Colonic mucosa (tissue), 4 donors: Measurements from ENCODE around the gene MADD. TPM values are rescaled to one million over a fixed set of nuclear protein-coding genes. Genes with fewer than 3 reads are reported as not detected.
A peak's percentile ranks its signal among the peaks of the same experiment; 100 is the strongest.

Source experiments
- DNase-seq: peaks from one replicate; pipeline ENCODE4 v3.0.0-alpha.2; 2020
- H3K27ac ChIP-seq: fragments of 200-600 bp; one replicate; pipeline ENCODE4 v1.8.0; 2021
- H3K27me3 ChIP-seq: fragments of 200-600 bp; one replicate; pipeline ENCODE4 v1.8.0; 2021
- H3K36me3 ChIP-seq: fragments of 200-600 bp; one replicate; pipeline ENCODE4 v1.8.0; 2021
- H3K4me1 ChIP-seq: fragments of 200-600 bp; one replicate; pipeline ENCODE4 v1.8.0; 2021; ENCODE audit warnings: mild to moderate bottlenecking
- H3K4me3 ChIP-seq: fragments of 200-600 bp; one replicate; pipeline ENCODE4 v1.8.0; 2021
- H3K9ac ChIP-seq, 2 donors: one replicate each; pipeline ENCODE4 v1.7.0; 2013; ENCODE audit warnings: control low read depth in 2 of 2, low read depth in 2 of 2, low read length in 2 of 2
- H3K9me3 ChIP-seq: fragments of 200-600 bp; one replicate; pipeline ENCODE4 v1.8.0; 2021
- CTCF ChIP-seq: fragments of 200-600 bp; IDR thresholded peaks from one replicate; pipeline ENCODE4 v1.8.0; 2022; ENCODE audit warnings: antibody characterized with exemption, mild to moderate bottlenecking
- intact Hi-C: fragments of 100-400 bp; cut with DNase I; formaldehyde crosslinking; loops from one replicate; pipeline ENCODE4 v1.14.1; 2022
- total RNA-seq, 2 donors: library from RNA; stranded (reverse); fragmentation: NEBNext Ultra II Directional in 1 of 2; extraction: Animal tissue kit (Norgen Biotek cat#: 25700) in 1 of 2; gene quantifications; one replicate each; pipeline ENCODE4 v1.2.1, GENCODE V29; 2021
- donor health status: healthy.
- donor health status: DM: no; HTN: no; CAD: no.
- donor health status: DM: no; HTN: no; CAD: no.

MADD gene
- total RNA-seq, 2 donors from 2014 or later, result 35.5 to 45.9 TPM

- Histone ChIP-seq H3K9me3 (no peaks in the 10 kb centered on the region), H3K4me3 (no peak overlapping the region), H3K27me3 (no peaks in the 10 kb centered on the region), H3K36me3 (peaks cover 12% of the 10 kb centered on the region), H3K4me1 (no peaks in the 10 kb centered on the region), H3K9ac (peak overlapping the region in 1 of 2 donors; percentile 18), H3K27ac (no peak overlapping the region)
- TF ChIP-seq CTCF, result no peak
- DNase-seq, result no peak
- intact Hi-C loops, result no loop called here
Observed at GRCh38 chr11:47245611-47246357, 24.1 kb upstream of the MADD start.

- Histone ChIP-seq H3K4me3 (no peak overlapping the region), H3K9ac (peak overlapping the region in 1 of 2 donors; percentile 26)
Observed at GRCh38 chr11:47247502-47247901, 22.4 kb upstream of the MADD start.

GRCh38 chr11:47248304-47248663 is 21.6 kb upstream of the MADD start:
- Histone ChIP-seq H3K36me3 (no peaks in the 10 kb centered on the region), H3K27me3 (no peaks in the 10 kb centered on the region), H3K9me3 (no peaks in the 10 kb centered on the region), H3K9ac (peak overlapping the region; percentile 72 to 95), H3K4me3 (peak overlapping the region; percentile 67), H3K27ac (peak overlapping the region; percentile 73), H3K4me1 (no peaks in the 10 kb centered on the region)
- DNase-seq, result no peak
- intact Hi-C loops, result no loop called here
- no peak for TF ChIP-seq CTCF

More at GRCh38 chr11:47247502-47247901, 22.4 kb upstream of the MADD start:
- intact Hi-C loops, result no loop called here
- H3K36me3 ChIP-seq, result peaks cover 2% of the 10 kb centered on the region
- H3K4me1 ChIP-seq, result no peaks in the 10 kb centered on the region
- H3K9me3 ChIP-seq, result no peaks in the 10 kb centered on the region
- H3K27ac ChIP-seq, result no peak overlapping the region
- TF ChIP-seq CTCF, result no peak
- no peak for DNase-seq
- H3K27me3 ChIP-seq, result no peaks in the 10 kb centered on the region

GRCh38 chr11:47248664-47249377 is 21.1 kb upstream of the MADD start, which contains the start of gene ACP2:
Gene ACP2 (minus strand): TSS chr11:47248814. CDS start chr11:47248789, 25 bp downstream.
- Histone ChIP-seq H3K4me1 (no peaks in the 10 kb centered on the region), H3K36me3 (no peaks in the 10 kb centered on the region), H3K4me3 (peak within 1 kb of the TSS; percentile 67), H3K9me3 (no peaks in the 10 kb centered on the region), H3K9ac (peak within 1 kb of the TSS; percentile 72 to 95), H3K27me3 (no peaks in the 10 kb centered on the region), H3K27ac (peak within 1 kb of the TSS; percentile 73)
- no peak for TF ChIP-seq CTCF
- peak; percentile 92 for DNase-seq
- intact Hi-C loops, result no loop called here

- peak overlapping the region; percentile 73 for H3K27ac ChIP-seq
- no peaks in the 10 kb centered on the region for H3K9me3 ChIP-seq
- H3K36me3 ChIP-seq, result no peaks in the 10 kb centered on the region
- no peaks in the 10 kb centered on the region for H3K4me1 ChIP-seq
- DNase-seq, result no peak
- no peak for TF ChIP-seq CTCF
- H3K4me3 ChIP-seq, result peak overlapping the region; percentile 67
- H3K27me3 ChIP-seq, result no peaks in the 10 kb centered on the region
- intact Hi-C loops, result no loop called here
- H3K9ac ChIP-seq, result peak overlapping the region; percentile 72 to 95
Observed at GRCh38 chr11:47249378-47249715, 20.6 kb upstream of the MADD start.
